HepG2 (cell line): Measurements from ENCODE around the gene SBNO1. TPM values are rescaled to one million over a fixed set of nuclear protein-coding genes. Genes with fewer than 3 reads are reported as not detected.

Source experiments
- ASH2L ChIP-seq: fragments of 300-600, 200-600 bp; sonication (generic); IDR thresholded peaks from 2 replicates; pipeline ENCODE4 v1.7.0; 2017; ENCODE audit warnings: low read depth, mild to moderate bottlenecking, moderate library complexity, mixed read lengths, low read length; ENCODE audit not compliant: insufficient read length
- ATM ChIP-seq: fragments of 450-650 bp; IDR thresholded peaks from 2 replicates; pipeline ENCODE4 v1.7.1; 2017; ENCODE audit warnings: mild to moderate bottlenecking, borderline replicate concordance
- FOSL1 ChIP-seq: sonication (generic); formaldehyde crosslinking; IDR thresholded peaks from 2 replicates; pipeline ENCODE4 v1.9.0; 2021; ENCODE audit warnings: missing genetic modification reagents, borderline replicate concordance
- HMG20B ChIP-seq: conservative IDR thresholded peaks from 2 replicates; pipeline ENCODE4 v1.6.1; 2016; ENCODE audit warnings: missing genetic modification reagents, missing compliant biosample characterization
- HOXA3 ChIP-seq: sonication (generic); formaldehyde crosslinking; IDR thresholded peaks from 2 replicates; pipeline ENCODE4 v1.5.0; 2020; ENCODE audit warnings: missing genetic modification reagents
- MAFF ChIP-seq: IDR thresholded peaks from 2 replicates; pipeline ENCODE4 v1.6.1; 2011; ENCODE audit warnings: low read depth, low read length, improper control_type of control experiment
- NAIF1 ChIP-seq: sonication (generic); formaldehyde crosslinking; IDR thresholded peaks from 2 replicates; pipeline ENCODE4 v1.5.0; 2020; ENCODE audit warnings: mild to moderate bottlenecking, missing genetic modification reagents, borderline replicate concordance
- POGZ ChIP-seq: sonication (generic); formaldehyde crosslinking; IDR thresholded peaks from 2 replicates; pipeline ENCODE4 v1.4.0; 2020; ENCODE audit warnings: mild to moderate bottlenecking, missing genetic modification reagents
- PRMT3 ChIP-seq: sonication (generic); formaldehyde crosslinking; IDR thresholded peaks from 2 replicates; pipeline ENCODE4 v1.8.1; 2022; ENCODE audit warnings: low read depth, mild to moderate bottlenecking, moderate library complexity, missing genetic modification reagents, borderline replicate concordance
- SAFB2 ChIP-seq: sonication (generic); formaldehyde crosslinking; IDR thresholded peaks from 2 replicates; pipeline ENCODE4 v1.5.1; 2020; ENCODE audit warnings: missing genetic modification reagents, low read depth, mild to moderate bottlenecking, borderline replicate concordance
- TEAD3 ChIP-seq: optimal IDR thresholded peaks from 2 replicates; pipeline ENCODE3; 2016; ENCODE audit warnings: borderline replicate concordance
- ZMYM4 ChIP-seq: sonication (generic); formaldehyde crosslinking; IDR thresholded peaks from 2 replicates; pipeline ENCODE4 v1.8.1; 2023; ENCODE audit warnings: mild to moderate bottlenecking, missing genetic modification reagents
- ZNF20 ChIP-seq: sonication (generic); formaldehyde crosslinking; IDR thresholded peaks from 2 replicates; pipeline ENCODE4 v1.4.0; 2020; ENCODE audit warnings: mild to moderate bottlenecking, moderate library complexity, missing genetic modification reagents
- ZNF317 ChIP-seq: sonication (generic); formaldehyde crosslinking; IDR thresholded peaks from 2 replicates; pipeline ENCODE4 v1.5.0; 2020; ENCODE audit warnings: mild to moderate bottlenecking, missing genetic modification reagents
- ZNF331 ChIP-seq: sonication (generic); formaldehyde crosslinking; IDR thresholded peaks from 2 replicates; pipeline ENCODE4 v1.4.0; 2020; ENCODE audit warnings: missing genetic modification reagents
- ZNF746 ChIP-seq: sonication (generic); formaldehyde crosslinking; IDR thresholded peaks from 2 replicates; pipeline ENCODE4 v1.8.0; 2022; ENCODE audit warnings: mild to moderate bottlenecking, missing genetic modification reagents
- ZNF773 ChIP-seq: sonication (generic); formaldehyde crosslinking; IDR thresholded peaks from 2 replicates; pipeline ENCODE4 v1.4.0; 2020; ENCODE audit warnings: missing genetic modification reagents, borderline replicate concordance
- ZNF775 ChIP-seq: sonication (generic); formaldehyde crosslinking; IDR thresholded peaks from 2 replicates; pipeline ENCODE4 v1.4.0; 2020; ENCODE audit warnings: missing genetic modification reagents, mild to moderate bottlenecking, moderate library complexity, borderline replicate concordance
- polyA plus RNA-seq, 8 experiments: library from polyadenylated mRNA; depleted of rRNA in 3 of 8; stranded (reverse) in 7 of 8; unstranded in 1 of 8; fragments of >200 nt; fragmentation: Illumina TruSeq in 4 of 8; extraction: Trizol in 4 of 8; gene quantifications; 2 replicates each; pipeline versions ENCODE4 v1.2.1 to v1.2.3, GENCODE V29; 2011 to 2016; ENCODE audit warnings: low read depth in 4 of 8, missing spikeins in 1 of 8, mixed read lengths in 1 of 8; ENCODE audit not compliant: insufficient read depth in 1 of 8
- total RNA-seq, 5 experiments: library from RNA; depleted of rRNA; stranded (reverse); fragments of >200 nt; fragmentation: Illumina TruSeq; extraction: Trizol; gene quantifications; 2 replicates each; pipeline ENCODE4 v1.2.3, GENCODE V29; 2016; ENCODE audit warnings: low read depth in 1 of 5
- TF ChIP-seq, protein P1 (sequence below): sonication (generic); formaldehyde crosslinking; IDR thresholded peaks from 2 replicates; pipeline ENCODE4 v1.5.1; 2020; ENCODE audit warnings: missing genetic modification reagents, mild to moderate bottlenecking, borderline replicate concordance
- TF ChIP-seq, protein P2 (sequence below): sonication (generic); formaldehyde crosslinking; IDR thresholded peaks from 2 replicates; pipeline ENCODE4 v1.9.0; 2021; ENCODE audit warnings: missing genetic modification reagents, mild to moderate bottlenecking, borderline replicate concordance
- TF ChIP-seq, protein P3 (sequence below): sonication (generic); formaldehyde crosslinking; IDR thresholded peaks from 2 replicates; pipeline ENCODE4 v1.4.0; 2020; ENCODE audit warnings: missing genetic modification reagents
- TF ChIP-seq, protein P4 (sequence below): IDR thresholded peaks from 2 replicates; pipeline ENCODE4 v1.6.1; 2016; ENCODE audit warnings: low read depth
- TF ChIP-seq, protein P5 (sequence below): IDR thresholded peaks from 2 replicates; pipeline ENCODE4 v1.6.1; 2012; ENCODE audit warnings: low read depth, low read length, improper control_type of control experiment

Gene SBNO1
- total and polyA plus RNA-seq, 2 of the 13 experiments (the other 11 are each of a cell fraction or from before 2014, with no cell fraction given) = 10.9 to 40.2 TPM

DNA sequence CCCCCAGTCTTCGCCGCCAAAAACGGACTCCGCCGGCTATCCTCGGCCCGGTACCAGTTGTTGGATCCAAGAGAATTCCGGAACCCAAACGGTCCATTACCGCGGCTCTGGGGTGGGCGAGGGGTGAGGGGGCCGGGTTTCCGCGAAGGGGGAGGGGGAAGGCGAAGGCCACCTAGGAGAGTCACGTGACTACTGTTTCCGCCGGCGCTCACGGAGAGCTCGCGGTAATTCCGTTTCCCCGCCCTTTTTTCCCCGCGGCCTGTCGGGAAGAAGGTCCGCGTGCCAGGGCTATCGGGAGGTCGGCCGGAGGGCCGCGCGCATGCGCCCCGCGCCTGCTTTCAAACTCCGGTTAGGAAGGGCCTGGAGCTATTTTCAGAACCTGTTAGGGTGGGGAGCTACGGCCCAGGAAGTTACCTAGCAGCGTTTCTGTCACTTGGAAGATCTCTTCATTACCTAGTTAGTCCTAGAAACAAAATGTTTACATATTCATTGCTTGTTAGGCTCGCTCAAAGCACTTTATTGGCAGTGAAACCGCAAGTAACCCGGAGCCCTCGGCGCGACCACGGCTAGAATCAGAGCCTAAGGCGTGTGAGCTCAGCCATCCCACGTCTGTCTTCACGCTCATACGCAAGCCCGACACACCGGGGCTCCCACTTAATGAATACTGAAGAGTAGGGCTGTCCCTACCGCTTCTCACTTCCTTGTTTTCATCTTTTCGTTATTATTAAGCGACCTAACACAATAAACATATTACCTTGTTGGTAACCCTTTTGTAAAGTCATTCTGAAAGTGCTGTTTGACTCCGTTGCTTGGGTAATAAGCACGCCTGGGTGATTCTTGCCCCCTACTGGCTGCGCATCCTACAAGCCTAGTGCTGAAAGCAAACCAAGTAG lies 624 bp upstream of the SBNO1 start (continued):
- no peak for TF ChIP-seq HMG20B (CRISPR knock-in tag)
- no peak; the same call in 1 of the 2 replicates for TF ChIP-seq NAIF1 (CRISPR knock-in tag)
- 0 out of 2 replicates have a peak, but pooled peaks have one; percentile 61 for TF ChIP-seq ZNF773 (CRISPR knock-in tag)
- no peak for TF ChIP-seq ZNF746 (CRISPR knock-in tag)
- TF ChIP-seq HOXA3 (CRISPR knock-in tag) = peak; percentile 43; the same call in 1 of the 2 replicates
- TF ChIP-seq PRMT3 = no peak
- TF ChIP-seq ZNF775 (CRISPR knock-in tag) = no peak
- TF ChIP-seq, protein P1, sequence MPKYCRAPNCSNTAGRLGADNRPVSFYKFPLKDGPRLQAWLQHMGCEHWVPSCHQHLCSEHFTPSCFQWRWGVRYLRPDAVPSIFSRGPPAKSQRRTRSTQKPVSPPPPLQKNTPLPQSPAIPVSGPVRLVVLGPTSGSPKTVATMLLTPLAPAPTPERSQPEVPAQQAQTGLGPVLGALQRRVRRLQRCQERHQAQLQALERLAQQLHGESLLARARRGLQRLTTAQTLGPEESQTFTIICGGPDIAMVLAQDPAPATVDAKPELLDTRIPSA = no peak
- TF ChIP-seq MAFF = no peak
- TF ChIP-seq ATM = no peak
- TF ChIP-seq ZNF331 (CRISPR knock-in tag) = 0 out of 2 replicates have a peak, but pooled peaks have one; percentile 23
- TF ChIP-seq TEAD3 (CRISPR knock-in tag) = peak; percentile 68
- TF ChIP-seq, protein P2, sequence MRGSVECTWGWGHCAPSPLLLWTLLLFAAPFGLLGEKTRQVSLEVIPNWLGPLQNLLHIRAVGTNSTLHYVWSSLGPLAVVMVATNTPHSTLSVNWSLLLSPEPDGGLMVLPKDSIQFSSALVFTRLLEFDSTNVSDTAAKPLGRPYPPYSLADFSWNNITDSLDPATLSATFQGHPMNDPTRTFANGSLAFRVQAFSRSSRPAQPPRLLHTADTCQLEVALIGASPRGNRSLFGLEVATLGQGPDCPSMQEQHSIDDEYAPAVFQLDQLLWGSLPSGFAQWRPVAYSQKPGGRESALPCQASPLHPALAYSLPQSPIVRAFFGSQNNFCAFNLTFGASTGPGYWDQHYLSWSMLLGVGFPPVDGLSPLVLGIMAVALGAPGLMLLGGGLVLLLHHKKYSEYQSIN (CRISPR knock-in tag) = no peak
- no peak for TF ChIP-seq ZNF20 (CRISPR knock-in tag)
- TF ChIP-seq ZMYM4 = 0 out of 2 replicates have a peak, but pooled peaks have one; percentile 66
- TF ChIP-seq, protein P3, sequence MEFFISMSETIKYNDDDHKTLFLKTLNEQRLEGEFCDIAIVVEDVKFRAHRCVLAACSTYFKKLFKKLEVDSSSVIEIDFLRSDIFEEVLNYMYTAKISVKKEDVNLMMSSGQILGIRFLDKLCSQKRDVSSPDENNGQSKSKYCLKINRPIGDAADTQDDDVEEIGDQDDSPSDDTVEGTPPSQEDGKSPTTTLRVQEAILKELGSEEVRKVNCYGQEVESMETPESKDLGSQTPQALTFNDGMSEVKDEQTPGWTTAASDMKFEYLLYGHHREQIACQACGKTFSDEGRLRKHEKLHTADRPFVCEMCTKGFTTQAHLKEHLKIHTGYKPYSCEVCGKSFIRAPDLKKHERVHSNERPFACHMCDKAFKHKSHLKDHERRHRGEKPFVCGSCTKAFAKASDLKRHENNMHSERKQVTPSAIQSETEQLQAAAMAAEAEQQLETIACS = no peak
- no peak for TF ChIP-seq ASH2L
- TF ChIP-seq SAFB2 = no peak
- TF ChIP-seq ZNF317 (CRISPR knock-in tag) = peak; percentile 60
- TF ChIP-seq POGZ = peak; percentile 55
- TF ChIP-seq, protein P4, sequence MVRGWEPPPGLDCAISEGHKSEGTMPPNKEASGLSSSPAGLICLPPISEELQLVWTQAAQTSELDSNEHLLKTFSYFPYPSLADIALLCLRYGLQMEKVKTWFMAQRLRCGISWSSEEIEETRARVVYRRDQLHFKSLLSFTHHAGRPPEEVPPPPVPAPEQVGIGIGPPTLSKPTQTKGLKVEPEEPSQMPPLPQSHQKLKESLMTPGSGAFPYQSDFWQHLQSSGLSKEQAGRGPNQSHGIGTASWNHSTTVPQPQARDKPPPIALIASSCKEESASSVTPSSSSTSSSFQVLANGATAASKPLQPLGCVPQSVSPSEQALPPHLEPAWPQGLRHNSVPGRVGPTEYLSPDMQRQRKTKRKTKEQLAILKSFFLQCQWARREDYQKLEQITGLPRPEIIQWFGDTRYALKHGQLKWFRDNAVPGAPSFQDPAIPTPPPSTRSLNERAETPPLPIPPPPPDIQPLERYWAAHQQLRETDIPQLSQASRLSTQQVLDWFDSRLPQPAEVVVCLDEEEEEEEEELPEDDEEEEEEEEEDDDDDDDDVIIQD (CRISPR knock-in tag) = no peak; the same call in 1 of the 2 replicates
- TF ChIP-seq, protein P5, sequence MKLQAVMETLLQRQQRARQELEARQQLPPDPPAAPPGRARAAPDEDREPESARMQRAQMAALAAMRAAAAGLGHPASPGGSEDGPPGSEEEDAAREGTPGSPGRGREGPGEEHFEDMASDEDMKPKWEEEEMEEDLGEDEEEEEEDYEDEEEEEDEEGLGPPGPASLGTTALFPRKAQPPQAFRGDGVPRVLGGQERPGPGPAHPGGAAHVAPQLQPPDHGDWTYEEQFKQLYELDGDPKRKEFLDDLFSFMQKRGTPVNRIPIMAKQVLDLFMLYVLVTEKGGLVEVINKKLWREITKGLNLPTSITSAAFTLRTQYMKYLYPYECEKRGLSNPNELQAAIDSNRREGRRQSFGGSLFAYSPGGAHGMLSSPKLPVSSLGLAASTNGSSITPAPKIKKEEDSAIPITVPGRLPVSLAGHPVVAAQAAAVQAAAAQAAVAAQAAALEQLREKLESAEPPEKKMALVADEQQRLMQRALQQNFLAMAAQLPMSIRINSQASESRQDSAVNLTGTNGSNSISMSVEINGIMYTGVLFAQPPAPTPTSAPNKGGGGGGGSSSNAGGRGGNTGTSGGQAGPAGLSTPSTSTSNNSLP = peak; percentile 55; the same call in 1 of the 2 replicates
- TF ChIP-seq FOSL1 (CRISPR knock-in tag) = no peak
